NCI-H2196 treated with DMSO at 0.1 percent for 48 hours (cell line): Measurements from ENCODE around the gene PSMB9.
"Not testable (repeated sequence)": the region's sequence is repeated elsewhere in the genome, so short reads cannot be mapped to it uniquely, and the experiment has no call there.

Experiments used
- DNase-seq: peaks from one replicate; lab custom pipeline; 2025; ENCODE audit not compliant: unreplicated experiment; lab: John Stamatoyannopoulos, UW

The PSMB9 gene

GRCh38 chr6:32853541-32854375, at the start of gene PSMB9, which contains the start of gene TAP1:
Gene PSMB9 (plus strand): TSS chr6:32854192. CDS start chr6:32854230, 38 bp downstream.
Gene TAP1 (minus strand): TSS chr6:32853704. CDS start chr6:32853636, 68 bp downstream.
- DNase-seq = peak; percentile 82

GRCh38 chr6:32805404-32805803, 48.6 kb upstream of the PSMB9 start:
- DNase-seq = not testable (repeated sequence)

- no peak for DNase-seq
Measured at GRCh38 chr6:32807020-32807580, 46.9 kb upstream of the PSMB9 start.

GRCh38 chr6:32809171-32809570, 44.8 kb upstream of the PSMB9 start:
- DNase-seq = no peak

- no peak for DNase-seq
Measured at GRCh38 chr6:32814145-32814544, 39.8 kb upstream of the PSMB9 start.

- DNase-seq = no peak
Measured at GRCh38 chr6:32815115-32815514, 38.9 kb upstream of the PSMB9 start.

GRCh38 chr6:32815996-32816395, 38.0 kb upstream of the PSMB9 start:
- DNase-seq = no peak

- no peak for DNase-seq
Measured at GRCh38 chr6:32816746-32817204, 37.2 kb upstream of the PSMB9 start, which contains the start of gene HLA-DOB. Gene HLA-DOB (minus strand): TSS chr6:32817002. CDS start chr6:32816951, 51 bp downstream.

- no peak for DNase-seq
Measured at GRCh38 chr6:32818867-32819266, 35.1 kb upstream of the PSMB9 start.

GRCh38 chr6:32819729-32820128, 34.3 kb upstream of the PSMB9 start:
- DNase-seq = no peak

GRCh38 chr6:32825966-32826365, 28.0 kb upstream of the PSMB9 start:
- DNase-seq = no peak

- no peak for DNase-seq
Measured at GRCh38 chr6:32827025-32827424, 27.0 kb upstream of the PSMB9 start.

- no peak for DNase-seq
Measured at GRCh38 chr6:32829495-32829894, 24.5 kb upstream of the PSMB9 start.

- no peak for DNase-seq
Measured at GRCh38 chr6:32830017-32830416, 24.0 kb upstream of the PSMB9 start.

- DNase-seq = no peak
Measured at GRCh38 chr6:32830936-32831335, 23.1 kb upstream of the PSMB9 start.

GRCh38 chr6:32832535-32832934, 21.5 kb upstream of the PSMB9 start:
- no peak for DNase-seq

- DNase-seq = no peak
Measured at GRCh38 chr6:32833664-32834063, 20.3 kb upstream of the PSMB9 start.

GRCh38 chr6:32835167-32835893, 18.7 kb upstream of the PSMB9 start:
- no peak for DNase-seq

GRCh38 chr6:32836873-32837272, 17.1 kb upstream of the PSMB9 start:
- no peak for DNase-seq

- DNase-seq = no peak
Measured at GRCh38 chr6:32837651-32838113, 16.3 kb upstream of the PSMB9 start.
